K562 (cell line): ENCODE results near the gene DBH. TPM values are rescaled to one million over a fixed set of nuclear protein-coding genes. Genes with fewer than 3 reads are reported as not detected.

Experiments used
- ATAC-seq: fragments of 200-7000 bp; cut with Tn5 transposase; 3 replicates; pipeline ENCODE4 v1.9.1; 2020; ENCODE audit warnings: moderate library complexity
- BruUV-seq: library from RNA; stranded (reverse); fragments of 400-500 nt; replicated peaks from 2 replicates; lab custom pipeline; 2021; lab: Mats Ljungman, UMichigan
- CTCF ChIA-PET: fragments of 300-600 bp; formaldehyde crosslinking; extraction: SDS; loops from one replicate; lab custom pipeline; 2021; ENCODE audit warnings: low intra/inter-chr PET ratio; lab: Yijun Ruan, JAX
- POLR2A ChIA-PET: fragments of 300-600, 350-650 bp; sonication (Branson Sonifier 250); formaldehyde crosslinking; extraction: SDS; loops from one replicate; lab custom pipeline; 2021; ENCODE audit warnings: antibody characterized with exemption, inconsistent platforms; lab: Yijun Ruan, JAX
- DNase-seq, 4 experiments: peaks; one replicate each; pipeline versions ENCODE4 v3.0.0 to v3.0.0-alpha.2; 2011 to 2018; ENCODE audit warnings: low spot score in 3 of 4, mixed read lengths in 3 of 4; ENCODE audit errors: extremely low read depth in 1 of 4
- FAIRE-seq: peaks from 2 replicates; lab custom pipeline; 2011; peaks lifted over from hg19 to GRCh38; lab: Jason Lieb, UNC
- H2AFZ ChIP-seq: 2 replicates; pipeline ENCODE4 v1.6.0; 2011; ENCODE audit warnings: low read depth, low read length, control low read depth, inconsistent platforms
- H3K27ac ChIP-seq: fragments of 200-600 bp; 3 replicates; pipeline ENCODE4 v1.8.0; 2011; ENCODE audit warnings: low read depth, mild to moderate bottlenecking, control low read depth, inconsistent platforms, low read length, moderate library complexity, mixed read lengths; ENCODE audit errors: extremely low read depth
- H3K27me3 ChIP-seq, 2 experiments: fragments of 300-600 bp in 1 of 2; 2 replicates in 1 of 2; 3 replicates in 1 of 2; pipeline versions ENCODE4 v1.6.0 to v1.8.0; 2011; ENCODE audit warnings: inconsistent platforms in 2 of 2, low read length in 2 of 2, mild to moderate bottlenecking in 1 of 2, mixed read lengths in 1 of 2, moderate library complexity in 1 of 2; ENCODE audit not compliant: control insufficient read depth in 2 of 2, insufficient read depth in 2 of 2
- H3K36me3 ChIP-seq: fragments of 300-600 bp; 3 replicates; pipeline ENCODE4 v1.8.0; 2011; ENCODE audit warnings: mild to moderate bottlenecking, low read length, inconsistent platforms; ENCODE audit not compliant: control insufficient read depth, insufficient read depth
- H3K4me1 ChIP-seq, 2 experiments: fragments of 200-600 bp in 1 of 2; replicated peaks in 1 of 2; 2 replicates in 1 of 2; 3 replicates in 1 of 2; pipeline versions ENCODE4 v1.5.1 to v1.8.0; 2011; ENCODE audit warnings: inconsistent platforms in 2 of 2, low read length in 2 of 2, mild to moderate bottlenecking in 1 of 2, mixed read lengths in 1 of 2, moderate library complexity in 1 of 2; ENCODE audit not compliant: control insufficient read depth in 2 of 2, insufficient read depth in 2 of 2
- H3K4me2 ChIP-seq: 2 replicates; pipeline ENCODE4 v1.6.1; 2011; ENCODE audit warnings: low read length, control low read depth, inconsistent platforms, mixed read lengths; ENCODE audit not compliant: insufficient read depth
- H3K4me3 ChIP-seq: fragments of 200-600 bp; sonication (generic), shearing (Covaris generic); 2 replicates; pipeline ENCODE4 v1.5.1; 2016; ENCODE audit warnings: control low read depth, inconsistent platforms
- H3K79me2 ChIP-seq: fragments of 200-600 bp; 3 replicates; pipeline ENCODE4 v1.8.0; 2011; ENCODE audit warnings: low read length, inconsistent platforms; ENCODE audit not compliant: control insufficient read depth, insufficient read depth
- H3K9ac ChIP-seq, 2 experiments: 2 replicates each; pipeline versions ENCODE4 v1.6.0 to v1.6.1; 2011; ENCODE audit warnings: low read depth in 2 of 2, low read length in 2 of 2, control low read depth in 1 of 2, inconsistent platforms in 1 of 2, mild to moderate bottlenecking in 1 of 2, mixed read lengths in 1 of 2; ENCODE audit not compliant: insufficient read depth in 1 of 2
- H3K9me1 ChIP-seq: one replicate; pipeline ENCODE4 v1.6.0; 2011; ENCODE audit warnings: inconsistent platforms, mild to moderate bottlenecking, low read length, moderate library complexity; ENCODE audit not compliant: control insufficient read depth, insufficient read depth
- H3K9me3 ChIP-seq: replicated peaks from 2 replicates; pipeline ENCODE4 v1.5.1; 2011; ENCODE audit warnings: low read depth, low read length, inconsistent platforms; ENCODE audit not compliant: control insufficient read depth, insufficient read depth
- H4K20me1 ChIP-seq: replicated peaks from 2 replicates; pipeline ENCODE4 v1.6.1; 2011; ENCODE audit warnings: low read length, inconsistent platforms, mixed read lengths; ENCODE audit not compliant: control insufficient read depth, insufficient read depth
- ARNT ChIP-seq, 2 experiments: fragments of 450-650 bp; IDR thresholded peaks; 2 replicates each; pipeline ENCODE4 v1.6.1; 2016; ENCODE audit warnings: mild to moderate bottlenecking in 1 of 2
- GTF2E2 ChIP-seq: fragments of 200-800 bp; sonication (Bioruptor generic); IDR thresholded peaks from 2 replicates; pipeline ENCODE4 v1.6.1; 2016; ENCODE audit warnings: missing genetic modification characterization, missing compliant biosample characterization
- HDAC2 ChIP-seq: fragments of 450-650 bp; IDR thresholded peaks from 2 replicates; pipeline ENCODE4 v1.6.1; 2016; ENCODE audit warnings: mild to moderate bottlenecking
- HEY1 ChIP-seq: fragments of 250-450 bp; sonication (Bioruptor Pico); IDR thresholded peaks from 2 replicates; pipeline ENCODE4 v1.5.0; 2020; ENCODE audit warnings: mild to moderate bottlenecking, moderate library complexity, borderline replicate concordance
- MAZ ChIP-seq, 2 experiments: fragments of 450-650 bp in 1 of 2; sonication (generic) in 1 of 2; formaldehyde crosslinking; IDR thresholded peaks in 1 of 2; conservative IDR thresholded peaks in 1 of 2; 2 replicates each; pipeline versions ENCODE4 v1.4.0 to v1.5.0; 2020; ENCODE audit warnings: mild to moderate bottlenecking in 1 of 2, missing genetic modification reagents in 1 of 2
- MECOM ChIP-seq: fragments of 250-450 bp; sonication (Bioruptor Pico); IDR thresholded peaks from 2 replicates; pipeline ENCODE4 v1.8.0; 2022; ENCODE audit warnings: inconsistent platforms
- NCOA1 ChIP-seq: fragments of 450-650 bp; IDR thresholded peaks from 2 replicates; pipeline ENCODE4 v1.6.1; 2016; ENCODE audit warnings: low read depth
- RFX7 ChIP-seq: fragments of 250-450 bp; sonication (Bioruptor Pico); IDR thresholded peaks from 2 replicates; pipeline ENCODE4 v1.5.1; 2021; ENCODE audit warnings: mild to moderate bottlenecking
- SMAD3 ChIP-seq: fragments of 450-650 bp; formaldehyde crosslinking; conservative IDR thresholded peaks from 2 replicates; pipeline ENCODE4 v1.4.0; 2020; ENCODE audit warnings: mild to moderate bottlenecking
- TAL1 ChIP-seq: fragments of 450-650 bp; IDR thresholded peaks from 2 replicates; pipeline ENCODE4 v1.6.1; 2016; ENCODE audit warnings: mild to moderate bottlenecking
- YBX1 ChIP-seq: fragments of 450-650 bp; IDR thresholded peaks from 2 replicates; pipeline ENCODE4 v1.7.1; 2016; ENCODE audit warnings: mild to moderate bottlenecking
- ZNF324 ChIP-seq: fragments of 250-450 bp; sonication (Bioruptor Pico); IDR thresholded peaks from 2 replicates; pipeline ENCODE4 v1.4.0; 2020; ENCODE audit warnings: mild to moderate bottlenecking
- WGBS: fragments of 100-300 bp; shearing (Covaris generic); methylation state at CpG from one replicate; pipeline ENCODE4 v1.1.6; 2016; ENCODE audit warnings: low coverage, mixed read lengths; ENCODE audit not compliant: insufficient coverage; ENCODE audit errors: missing lambda C conversion rate; 5-methylcytosine and 5-hydroxymethylcytosine counted together
- in situ Hi-C: fragments of 300-500 bp; cut with MboI; formaldehyde crosslinking; loops from 4 replicates; pipeline ENCODE4 v1.15.0; 2018; ENCODE audit warnings: inconsistent platforms, mixed read lengths
- intact Hi-C: fragments of 100-400 bp; cut with micrococcal nuclease; formaldehyde crosslinking; loops from 2 replicates; pipeline ENCODE4 v1.14.2; 2022
- polyA plus RNA-seq, 8 experiments: library from polyadenylated mRNA; depleted of rRNA in 4 of 8; stranded (reverse) in 5 of 8; unstranded in 3 of 8; fragments of >200 nt; fragmentation: Nextera tagmentation in 2 of 8; fragmentation: Illumina TruSeq in 1 of 8; extraction: Ambion mirVana in 2 of 8; extraction: Trizol in 1 of 8; gene quantifications; 2 replicates each; pipeline versions ENCODE4 v1.2.1 to v1.2.3, GENCODE V29; 2011 to 2014; ENCODE audit warnings: inconsistent platforms in 1 of 8, missing spikeins in 1 of 8
- total RNA-seq, 7 experiments: library from RNA; depleted of rRNA in 6 of 7; stranded (reverse); fragments of >200 nt in 6 of 7; fragmentation: Illumina TruSeq in 2 of 7; extraction: Trizol in 2 of 7; gene quantifications; 2 replicates each; pipeline versions ENCODE4 v1.2.1 to v1.2.3, GENCODE V29; 2011 to 2021; ENCODE audit warnings: low replicate concordance in 1 of 7
- TF ChIP-seq, protein P1 (sequence below): fragments of 250-450 bp; sonication (Bioruptor Pico); IDR thresholded peaks from 2 replicates; pipeline ENCODE4 v1.9.0; 2021; ENCODE audit warnings: mild to moderate bottlenecking, inconsistent platforms
- TF ChIP-seq, protein P2 (sequence below): fragments of 250-450 bp; sonication (Bioruptor Pico); IDR thresholded peaks from 2 replicates; pipeline ENCODE4 v1.4.0; 2020

The DBH gene
- total and polyA plus RNA-seq, 9 of the 15 experiments (the other 6 are each of a cell fraction or from before 2014, with no cell fraction given), result not detected

DNA sequence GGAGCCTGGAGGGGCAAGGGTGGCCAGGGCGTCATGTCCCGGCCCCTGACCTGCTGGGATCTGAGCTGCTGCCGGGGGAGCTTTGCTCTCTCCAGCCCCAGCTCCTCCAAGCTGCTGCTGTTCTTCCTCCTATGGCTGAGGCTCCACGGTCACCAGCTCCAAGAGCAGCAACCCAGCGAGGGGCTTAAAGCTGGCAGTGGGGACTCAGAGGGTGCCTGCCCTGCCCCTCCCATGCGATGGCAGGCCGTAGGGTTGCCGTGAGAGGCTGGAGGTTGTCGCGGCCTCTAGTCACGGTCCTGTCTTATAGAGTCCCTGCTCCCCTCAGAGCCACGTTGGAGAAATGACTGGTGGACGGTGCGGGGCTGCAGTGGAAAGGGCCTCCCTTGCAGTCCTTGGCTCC lies 19.5 kb downstream of the DBH start:
- peaks cover 34% of the 10 kb centered on the region for H4K20me1 ChIP-seq
- H3K4me3 ChIP-seq, result no peak overlapping the region
- no peak overlapping the region for H2AFZ ChIP-seq
- FAIRE-seq, result no peak
- POLR2A ChIA-PET, result interaction anchor here (0.5 to 0.7 kb wide), 2 partner anchors 112 to 404 kb away, joined by 3 read pairs; no protein-coding TSS in a partner anchor
- ATAC-seq, result no peak; the same call in 2 of the 3 replicates
- 2% methylated on average over 10 of the region's 14 CpGs for WGBS
- no peak for DNase-seq
- H3K79me2 ChIP-seq, result no peaks in the 10 kb centered on the region
- in situ Hi-C loops, result no loop called here
- CTCF ChIA-PET, result no interaction called here
- peaks cover 32 to 89% of the 10 kb centered on the region in 2 experiments; a peak in 4 of 5 replicates for H3K27me3 ChIP-seq
- no TSS peak for BruUV-seq
- no peaks in the 10 kb centered on the region for H3K9me1 ChIP-seq
- H3K9me3 ChIP-seq, result no peaks in the 10 kb centered on the region
- no peak overlapping the region for H3K9ac ChIP-seq
- no peak overlapping the region for H3K27ac ChIP-seq
- intact Hi-C loops, result no loop called here
- H3K4me1 ChIP-seq, result peaks cover 0 to 13% of the 10 kb centered on the region in 2 experiments; a peak in 2 of 5 replicates
- no peak overlapping the region for H3K4me2 ChIP-seq
- H3K36me3 ChIP-seq, result no peaks in the 10 kb centered on the region
- TF ChIP-seq SMAD3 (CRISPR knock-in tag) (no peak), RFX7 (no peak), MAZ (CRISPR knock-in tag; conservative IDR thresholded peaks at IDR 0.05 in 1 of 2, IDR thresholded peaks at IDR 0.05 in 1 of 2) (no peak), NCOA1 (no peak), TAL1 (no peak), GTF2E2 (tag) (no peak), HEY1 (CRISPR knock-in tag) (no peak), ZNF324 (CRISPR knock-in tag) (no peak), YBX1 (no peak), HDAC2 (no peak), ARNT (IDR thresholded peaks at IDR 0.05) (no peak), MECOM (CRISPR knock-in tag) (no peak)
- TF ChIP-seq, protein P1, sequence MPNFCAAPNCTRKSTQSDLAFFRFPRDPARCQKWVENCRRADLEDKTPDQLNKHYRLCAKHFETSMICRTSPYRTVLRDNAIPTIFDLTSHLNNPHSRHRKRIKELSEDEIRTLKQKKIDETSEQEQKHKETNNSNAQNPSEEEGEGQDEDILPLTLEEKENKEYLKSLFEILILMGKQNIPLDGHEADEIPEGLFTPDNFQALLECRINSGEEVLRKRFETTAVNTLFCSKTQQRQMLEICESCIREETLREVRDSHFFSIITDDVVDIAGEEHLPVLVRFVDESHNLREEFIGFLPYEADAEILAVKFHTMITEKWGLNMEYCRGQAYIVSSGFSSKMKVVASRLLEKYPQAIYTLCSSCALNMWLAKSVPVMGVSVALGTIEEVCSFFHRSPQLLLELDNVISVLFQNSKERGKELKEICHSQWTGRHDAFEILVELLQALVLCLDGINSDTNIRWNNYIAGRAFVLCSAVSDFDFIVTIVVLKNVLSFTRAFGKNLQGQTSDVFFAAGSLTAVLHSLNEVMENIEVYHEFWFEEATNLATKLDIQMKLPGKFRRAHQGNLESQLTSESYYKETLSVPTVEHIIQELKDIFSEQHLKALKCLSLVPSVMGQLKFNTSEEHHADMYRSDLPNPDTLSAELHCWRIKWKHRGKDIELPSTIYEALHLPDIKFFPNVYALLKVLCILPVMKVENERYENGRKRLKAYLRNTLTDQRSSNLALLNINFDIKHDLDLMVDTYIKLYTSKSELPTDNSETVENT (CRISPR knock-in tag), result no peak
- TF ChIP-seq, protein P2, sequence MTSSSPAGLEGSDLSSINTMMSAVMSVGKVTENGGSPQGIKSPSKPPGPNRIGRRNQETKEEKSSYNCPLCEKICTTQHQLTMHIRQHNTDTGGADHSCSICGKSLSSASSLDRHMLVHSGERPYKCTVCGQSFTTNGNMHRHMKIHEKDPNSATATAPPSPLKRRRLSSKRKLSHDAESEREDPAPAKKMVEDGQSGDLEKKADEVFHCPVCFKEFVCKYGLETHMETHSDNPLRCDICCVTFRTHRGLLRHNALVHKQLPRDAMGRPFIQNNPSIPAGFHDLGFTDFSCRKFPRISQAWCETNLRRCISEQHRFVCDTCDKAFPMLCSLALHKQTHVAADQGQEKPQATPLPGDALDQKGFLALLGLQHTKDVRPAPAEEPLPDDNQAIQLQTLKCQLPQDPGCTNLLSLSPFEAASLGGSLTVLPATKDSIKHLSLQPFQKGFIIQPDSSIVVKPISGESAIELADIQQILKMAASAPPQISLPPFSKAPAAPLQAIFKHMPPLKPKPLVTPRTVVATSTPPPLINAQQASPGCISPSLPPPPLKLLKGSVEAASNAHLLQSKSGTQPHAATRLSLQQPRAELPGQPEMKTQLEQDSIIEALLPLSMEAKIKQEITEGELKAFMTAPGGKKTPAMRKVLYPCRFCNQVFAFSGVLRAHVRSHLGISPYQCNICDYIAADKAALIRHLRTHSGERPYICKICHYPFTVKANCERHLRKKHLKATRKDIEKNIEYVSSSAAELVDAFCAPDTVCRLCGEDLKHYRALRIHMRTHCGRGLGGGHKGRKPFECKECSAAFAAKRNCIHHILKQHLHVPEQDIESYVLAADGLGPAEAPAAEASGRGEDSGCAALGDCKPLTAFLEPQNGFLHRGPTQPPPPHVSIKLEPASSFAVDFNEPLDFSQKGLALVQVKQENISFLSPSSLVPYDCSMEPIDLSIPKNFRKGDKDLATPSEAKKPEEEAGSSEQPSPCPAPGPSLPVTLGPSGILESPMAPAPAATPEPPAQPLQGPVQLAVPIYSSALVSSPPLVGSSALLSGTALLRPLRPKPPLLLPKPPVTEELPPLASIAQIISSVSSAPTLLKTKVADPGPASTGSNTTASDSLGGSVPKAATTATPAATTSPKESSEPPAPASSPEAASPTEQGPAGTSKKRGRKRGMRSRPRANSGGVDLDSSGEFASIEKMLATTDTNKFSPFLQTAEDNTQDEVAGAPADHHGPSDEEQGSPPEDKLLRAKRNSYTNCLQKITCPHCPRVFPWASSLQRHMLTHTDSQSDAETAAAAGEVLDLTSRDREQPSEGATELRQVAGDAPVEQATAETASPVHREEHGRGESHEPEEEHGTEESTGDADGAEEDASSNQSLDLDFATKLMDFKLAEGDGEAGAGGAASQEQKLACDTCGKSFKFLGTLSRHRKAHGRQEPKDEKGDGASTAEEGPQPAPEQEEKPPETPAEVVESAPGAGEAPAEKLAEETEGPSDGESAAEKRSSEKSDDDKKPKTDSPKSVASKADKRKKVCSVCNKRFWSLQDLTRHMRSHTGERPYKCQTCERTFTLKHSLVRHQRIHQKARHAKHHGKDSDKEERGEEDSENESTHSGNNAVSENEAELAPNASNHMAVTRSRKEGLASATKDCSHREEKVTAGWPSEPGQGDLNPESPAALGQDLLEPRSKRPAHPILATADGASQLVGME (CRISPR knock-in tag), result no peak
